Measurements from ENCODE around the gene CIB1.

The CIB1 gene

DNA sequence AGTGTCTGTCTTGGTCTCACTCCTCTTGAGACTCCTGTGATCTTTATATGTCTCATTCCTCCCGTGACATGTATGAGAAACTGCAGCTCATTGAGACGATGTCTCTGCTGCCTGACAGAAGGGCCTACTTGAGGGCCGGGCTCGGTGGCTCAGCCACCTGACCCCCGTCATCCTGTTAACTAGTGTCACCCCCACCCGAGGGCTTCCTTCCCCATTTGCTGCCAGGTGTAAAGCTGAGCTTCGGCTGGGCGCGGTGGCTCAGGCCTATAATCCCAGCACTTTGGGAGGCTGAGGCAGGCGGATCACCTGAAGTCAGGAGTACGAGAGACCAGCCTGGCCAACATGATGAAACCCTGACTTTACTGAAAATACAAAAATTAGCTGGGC is 19.9 kb downstream of the CIB1 start:
- DNase-seq = no peak

DNA sequence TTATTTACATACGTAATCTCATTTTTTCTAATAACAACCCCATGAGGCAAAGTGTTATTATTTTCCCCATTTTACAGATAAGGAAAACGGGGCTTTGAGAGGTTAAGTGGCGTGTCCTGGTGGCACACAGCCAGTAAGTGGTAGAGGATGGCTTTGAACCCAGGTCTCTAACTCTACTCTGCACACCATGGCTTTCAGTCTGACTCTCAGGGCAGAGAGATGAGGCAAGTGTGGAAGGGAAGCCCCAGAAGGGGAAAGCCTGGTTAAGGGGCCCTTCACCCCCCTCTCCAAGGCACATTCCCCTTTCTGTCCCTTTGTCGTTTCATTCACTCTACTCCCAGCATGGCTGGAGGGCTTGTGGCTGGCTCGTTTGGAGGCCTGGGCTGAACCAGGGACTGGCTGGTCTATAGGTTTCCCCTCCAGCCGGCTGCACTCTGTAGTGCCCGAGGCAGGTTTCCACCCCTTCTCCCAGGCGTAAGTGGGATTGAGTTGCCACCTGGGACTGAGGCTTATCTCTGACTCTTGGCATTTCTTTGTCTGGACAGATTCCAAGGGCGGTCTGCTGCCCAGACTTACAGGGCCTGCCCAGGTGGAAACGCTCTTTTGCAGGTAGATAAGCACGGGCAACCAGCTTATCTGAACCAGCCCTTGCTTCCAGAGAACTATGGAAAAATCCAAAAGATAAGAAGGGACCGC is 20.5 kb downstream of the CIB1 start:
- no peak for DNase-seq

DNA sequence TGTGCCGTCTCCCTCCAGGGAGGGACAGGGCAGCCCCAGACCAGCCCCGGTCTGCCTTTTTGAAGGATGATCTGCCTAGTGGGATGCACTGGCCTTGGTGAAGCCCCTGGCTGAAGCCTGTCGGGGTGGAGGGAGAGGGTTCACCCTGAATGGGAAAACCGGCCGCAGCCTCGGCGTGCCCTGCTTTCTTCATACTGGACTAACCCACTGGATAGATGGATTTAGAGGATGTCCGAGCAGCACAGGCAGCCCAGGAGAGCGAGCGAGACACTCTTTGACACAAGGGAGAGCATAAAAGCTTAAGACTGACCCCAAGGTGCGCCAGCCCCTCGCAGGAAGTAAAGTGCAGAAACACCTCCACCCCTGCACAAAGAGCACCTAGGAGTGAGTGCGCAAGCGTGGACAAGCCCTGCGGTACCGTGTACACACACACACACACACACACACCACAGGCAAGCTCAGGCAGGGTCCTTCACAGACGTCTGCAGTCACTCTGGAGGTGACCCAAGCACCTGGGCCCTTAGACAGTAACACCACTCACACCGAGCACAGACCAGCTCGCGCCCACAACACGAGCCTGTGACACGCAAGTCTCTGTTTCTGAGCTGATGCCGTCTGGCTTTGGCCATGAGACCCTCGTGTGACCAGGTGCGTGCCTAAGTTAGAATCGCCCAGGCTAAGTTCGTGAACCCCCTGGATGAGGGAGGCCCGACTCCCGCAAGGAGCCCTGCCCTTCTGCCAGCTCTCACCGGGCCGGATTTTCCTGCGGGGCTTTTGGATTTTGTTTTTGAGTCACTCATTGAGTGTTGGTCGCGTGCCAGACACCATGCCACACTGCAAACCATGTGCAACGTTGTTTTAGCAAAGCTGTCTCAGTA is 21.3 kb downstream of the CIB1 start:
- no peak for DNase-seq

DNA sequence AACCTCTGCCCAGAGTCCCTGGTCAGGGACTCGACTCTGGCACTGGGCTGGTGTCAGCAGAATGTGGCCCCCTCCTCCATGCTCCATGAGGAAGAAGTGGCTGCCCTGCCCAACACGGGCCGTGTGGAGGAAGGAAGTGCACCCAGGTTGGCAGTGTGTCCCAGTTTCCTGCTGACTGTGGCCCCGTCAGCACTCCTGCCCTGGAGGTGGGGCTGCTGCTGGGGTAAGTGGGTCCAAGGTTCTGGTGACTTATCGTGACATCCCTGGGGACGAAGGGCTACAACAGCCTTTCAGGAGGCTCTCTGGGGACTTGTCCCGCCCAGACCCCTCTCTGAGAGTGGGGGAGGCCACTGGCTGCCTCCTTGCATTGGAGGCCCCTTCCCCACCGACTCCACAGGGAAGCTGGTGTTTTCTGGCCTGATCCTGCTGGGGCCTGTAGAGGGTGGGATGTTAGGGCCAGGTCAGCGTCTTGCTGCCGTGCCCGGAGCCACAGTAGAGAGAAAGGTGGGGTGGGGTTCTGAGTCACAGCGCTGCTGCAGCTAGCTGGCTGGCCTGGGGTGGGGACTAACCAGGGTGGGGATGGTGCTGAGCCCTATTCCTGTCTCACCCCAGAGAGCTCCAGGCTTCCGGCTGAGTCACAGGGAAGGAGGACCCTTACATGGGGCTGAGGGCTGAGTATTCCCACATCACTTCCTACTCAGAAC is 22.1 kb downstream of the CIB1 start:
- DNase-seq = no peak

DNA sequence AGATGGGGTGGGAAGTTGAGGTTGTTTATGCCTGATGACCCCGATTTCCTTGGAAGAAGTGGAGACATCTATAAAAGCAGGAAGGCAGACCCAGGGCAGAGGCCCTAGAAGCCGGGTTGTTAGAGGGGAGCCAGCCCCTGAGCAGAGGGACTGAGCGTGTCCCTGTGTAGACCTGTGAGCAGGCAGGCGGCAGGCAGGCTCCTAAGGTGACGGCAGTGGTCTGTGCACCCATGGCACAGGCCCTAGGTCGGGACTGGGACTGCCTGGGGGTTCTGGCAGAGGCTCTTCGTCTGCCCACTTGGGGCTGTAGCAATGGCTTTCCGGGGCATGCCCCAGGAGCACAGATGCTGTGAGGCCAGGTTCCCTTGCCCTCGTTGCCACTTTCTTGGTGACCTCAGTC is 22.7 kb downstream of the CIB1 start:
- no peak for DNase-seq

DNA sequence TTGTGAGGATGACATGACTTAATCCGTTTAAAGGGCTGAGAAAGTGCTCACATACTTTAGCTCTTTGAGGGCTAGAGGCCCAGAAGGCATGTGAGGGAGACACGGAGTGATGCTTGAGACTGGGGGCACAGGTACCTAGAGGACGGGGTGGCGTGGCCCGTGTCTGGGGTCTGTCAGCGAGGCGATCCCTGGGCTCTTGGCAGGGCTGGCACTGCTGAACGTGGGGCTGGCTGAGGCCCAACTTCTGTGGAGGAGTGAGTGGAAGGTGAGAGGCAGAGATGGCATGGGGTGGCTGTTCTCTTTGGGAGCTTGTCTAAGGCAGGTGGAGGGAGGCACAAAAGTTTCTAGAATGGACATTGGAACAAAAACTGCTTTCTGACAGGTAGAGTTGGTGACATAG is 23.1 kb downstream of the CIB1 start:
- DNase-seq = no peak

DNA sequence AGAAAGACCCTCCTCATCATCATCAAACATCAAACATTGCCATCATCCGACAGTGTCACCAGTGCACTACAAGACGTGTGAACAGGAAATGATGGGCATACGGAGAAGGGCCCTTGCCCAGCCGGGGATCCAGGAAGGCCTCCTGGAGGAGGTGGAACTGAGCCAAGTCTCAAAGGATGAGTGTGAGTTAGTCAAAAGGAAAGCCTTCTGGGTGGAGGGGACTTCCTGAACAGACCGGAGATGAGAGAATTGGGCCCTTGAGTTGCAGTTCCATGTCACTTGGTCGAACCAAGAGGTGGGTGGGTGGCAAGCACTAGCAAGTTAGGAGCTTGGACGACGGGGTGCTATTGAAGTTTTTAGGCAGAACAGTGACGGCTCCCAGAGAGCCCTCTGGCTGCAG is 24.1 kb downstream of the CIB1 start:
- no peak for DNase-seq

DNA sequence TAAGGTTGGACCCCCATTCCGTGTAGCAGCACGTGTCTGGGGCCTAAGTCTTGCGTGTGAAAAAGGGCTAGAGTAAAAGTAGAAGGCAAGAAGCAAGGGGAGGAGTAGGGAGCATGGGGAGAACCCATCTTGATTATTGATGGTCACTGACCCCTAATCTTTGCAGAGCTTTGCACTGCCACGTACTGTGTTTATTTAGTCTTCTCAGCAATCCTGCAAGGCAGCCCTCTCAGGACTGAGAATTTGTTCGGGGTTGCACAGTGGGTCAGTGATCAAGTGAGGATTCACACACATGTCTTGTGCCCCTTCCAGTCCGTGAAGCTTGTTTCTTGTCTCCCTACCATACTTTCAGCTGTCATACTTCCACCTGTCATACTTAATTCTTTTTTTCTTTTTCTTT is 25.4 kb downstream of the CIB1 start:
- no peak for DNase-seq

DNA sequence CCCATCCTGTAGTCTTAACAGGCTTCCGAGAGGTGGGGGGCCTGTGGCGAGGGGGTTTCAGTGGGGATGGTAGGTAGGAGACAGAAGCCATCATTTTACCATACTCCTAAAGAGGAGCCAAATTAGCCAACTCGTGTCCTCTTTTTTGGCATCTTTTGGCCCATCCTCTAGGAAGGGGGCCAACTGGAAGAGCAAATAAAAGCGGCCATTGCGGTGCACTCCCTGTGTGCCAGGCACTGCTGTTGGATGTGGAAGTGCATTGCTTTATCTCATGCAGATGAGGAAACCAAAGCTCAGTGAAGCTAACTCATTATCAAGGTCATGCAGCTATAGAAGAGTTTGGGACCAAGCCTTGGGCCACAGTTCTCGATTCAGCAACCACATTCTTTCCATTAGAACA is 26.5 kb downstream of the CIB1 start:
- no peak for DNase-seq

DNA sequence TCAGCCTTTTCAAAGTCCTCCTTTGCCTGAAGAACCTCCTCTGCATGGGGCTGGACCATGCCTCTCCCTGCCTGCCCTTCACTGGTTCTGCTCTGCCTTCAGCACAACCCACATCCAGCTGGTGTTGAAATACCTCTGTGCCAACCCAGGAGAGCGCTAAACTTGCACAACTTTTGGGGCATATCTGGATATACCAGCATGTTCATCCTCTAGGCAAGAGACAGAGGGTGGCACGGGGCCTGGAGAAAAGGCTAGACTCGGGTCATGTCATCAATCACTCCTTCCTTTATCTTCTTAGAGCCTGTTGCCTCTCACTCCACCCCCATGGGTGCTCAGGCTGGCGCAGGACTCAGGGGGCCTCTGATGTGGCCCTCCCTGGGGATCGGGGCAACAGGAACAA is 27.9 kb downstream of the CIB1 start:
- DNase-seq = no peak

DNA sequence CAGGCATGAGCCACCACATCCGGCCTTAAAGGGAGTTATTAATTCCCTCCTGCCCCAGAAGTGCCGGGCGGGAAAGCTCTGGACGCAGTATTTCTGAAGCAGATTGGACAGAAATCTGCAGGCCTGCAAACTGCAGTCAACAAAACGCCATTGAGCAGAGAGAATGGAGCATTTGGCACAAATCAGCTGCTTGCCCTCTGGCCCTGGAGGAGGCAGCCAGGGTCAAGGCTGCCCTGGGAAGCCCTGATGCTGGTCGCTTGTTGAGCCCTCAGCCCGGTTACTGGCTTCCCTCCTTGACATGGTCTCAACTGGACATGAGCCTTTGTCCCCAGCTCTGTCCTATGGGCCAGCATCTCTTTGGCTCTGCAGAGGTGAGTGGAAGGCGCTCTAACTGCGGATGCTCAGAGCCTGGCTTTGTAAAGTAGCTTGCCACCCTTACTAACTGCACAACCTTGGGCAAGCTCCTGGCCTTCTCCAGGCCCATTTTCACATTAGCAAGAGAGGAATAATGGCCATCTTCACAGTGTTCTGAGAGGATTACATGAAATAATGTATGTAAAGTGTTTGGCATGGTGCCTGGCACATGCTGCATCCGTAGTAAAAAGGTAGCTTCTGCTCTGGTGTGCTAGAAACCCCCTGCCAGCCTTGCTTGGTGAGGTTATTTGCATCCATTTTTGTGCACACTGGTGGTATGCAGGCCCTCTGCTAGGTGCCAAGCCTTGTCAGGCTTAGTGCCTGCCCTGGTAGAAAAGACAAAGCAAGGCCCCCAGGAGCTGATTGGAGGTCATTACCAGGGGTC is 28.5 kb downstream of the CIB1 start:
- no peak for DNase-seq

DNA sequence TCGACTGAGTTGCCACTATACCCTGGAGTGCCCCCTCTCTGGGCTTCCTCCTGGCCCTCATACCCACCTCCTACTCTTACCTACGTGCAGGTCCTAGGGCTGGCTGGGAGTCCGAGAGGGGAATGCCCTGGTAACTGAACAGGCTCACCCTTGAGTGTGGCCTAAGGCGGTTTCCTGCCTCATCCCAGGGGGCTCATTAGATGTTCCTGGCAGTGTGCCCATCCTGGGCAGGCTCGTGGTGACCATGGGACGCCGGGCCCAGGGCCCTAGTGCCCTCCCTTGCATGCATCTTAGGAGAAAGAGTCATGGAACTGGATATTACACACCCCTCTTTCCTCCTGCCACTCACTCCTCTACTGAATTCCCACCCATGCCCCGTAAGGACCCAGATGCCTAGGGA is 29.8 kb downstream of the CIB1 start:
- no peak for DNase-seq

DNA sequence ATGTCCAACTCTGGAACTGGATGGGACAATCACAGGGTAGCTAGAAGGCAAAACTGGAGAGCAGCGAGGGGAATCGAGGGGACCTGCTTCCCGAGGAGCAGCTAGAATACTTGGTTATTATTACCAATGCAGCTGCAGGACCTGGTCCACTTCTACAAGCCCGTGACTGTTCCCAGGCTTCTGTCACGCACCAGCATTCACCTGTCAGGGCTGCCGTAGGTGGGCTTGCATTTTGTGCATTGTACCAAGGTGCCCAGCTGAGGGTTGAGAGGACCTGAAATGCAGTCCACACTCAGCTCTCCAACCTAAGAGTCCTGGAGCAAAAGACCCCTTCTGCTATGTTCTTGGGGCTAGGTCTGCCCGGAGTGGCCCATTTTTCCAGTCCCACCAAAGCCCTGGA is 30.3 kb downstream of the CIB1 start:
- DNase-seq = no peak

DNA sequence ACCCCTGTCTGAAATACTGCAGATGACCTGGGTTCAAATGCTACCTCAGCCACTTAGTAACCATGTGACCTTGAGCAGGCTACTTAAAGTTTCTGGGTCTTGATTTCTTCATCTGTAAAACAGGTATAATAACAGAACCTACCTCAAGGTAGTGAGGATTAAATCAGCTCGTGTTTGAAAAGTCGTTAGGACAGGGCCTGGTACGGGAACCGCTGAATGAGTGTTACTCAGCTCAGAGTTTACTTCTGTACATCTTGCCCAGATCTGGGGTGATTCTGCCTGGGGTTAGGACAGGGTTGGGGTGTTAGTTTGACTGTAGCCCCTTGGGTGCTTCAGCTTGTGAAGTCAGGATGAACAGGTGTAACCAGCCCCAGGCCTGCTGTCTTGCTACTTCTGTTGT is 30.8 kb downstream of the CIB1 start:
- no peak for DNase-seq

DNA sequence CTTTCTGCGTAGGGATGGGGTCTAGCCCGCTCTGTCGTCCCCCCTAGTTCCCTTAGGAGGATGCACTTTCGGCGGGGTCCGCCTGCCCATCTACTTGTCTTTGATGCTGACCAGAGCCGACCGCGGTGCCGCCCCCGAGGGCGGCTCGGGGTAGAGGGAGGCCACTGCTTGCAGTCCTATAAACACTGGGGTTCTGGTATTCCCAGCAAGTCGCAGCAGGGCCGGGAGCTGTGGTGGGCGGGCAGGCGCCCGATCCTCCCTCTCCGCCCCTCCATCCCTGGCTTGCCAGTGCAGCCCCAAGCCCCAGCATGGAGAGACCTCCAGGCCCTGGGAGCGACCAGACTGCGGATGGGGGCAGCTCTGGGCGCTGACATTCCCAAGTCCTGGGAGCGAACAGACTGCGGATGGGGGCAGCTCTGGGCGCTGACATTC is 31.8 kb downstream of the CIB1 start:
- no peak for DNase-seq

DNA sequence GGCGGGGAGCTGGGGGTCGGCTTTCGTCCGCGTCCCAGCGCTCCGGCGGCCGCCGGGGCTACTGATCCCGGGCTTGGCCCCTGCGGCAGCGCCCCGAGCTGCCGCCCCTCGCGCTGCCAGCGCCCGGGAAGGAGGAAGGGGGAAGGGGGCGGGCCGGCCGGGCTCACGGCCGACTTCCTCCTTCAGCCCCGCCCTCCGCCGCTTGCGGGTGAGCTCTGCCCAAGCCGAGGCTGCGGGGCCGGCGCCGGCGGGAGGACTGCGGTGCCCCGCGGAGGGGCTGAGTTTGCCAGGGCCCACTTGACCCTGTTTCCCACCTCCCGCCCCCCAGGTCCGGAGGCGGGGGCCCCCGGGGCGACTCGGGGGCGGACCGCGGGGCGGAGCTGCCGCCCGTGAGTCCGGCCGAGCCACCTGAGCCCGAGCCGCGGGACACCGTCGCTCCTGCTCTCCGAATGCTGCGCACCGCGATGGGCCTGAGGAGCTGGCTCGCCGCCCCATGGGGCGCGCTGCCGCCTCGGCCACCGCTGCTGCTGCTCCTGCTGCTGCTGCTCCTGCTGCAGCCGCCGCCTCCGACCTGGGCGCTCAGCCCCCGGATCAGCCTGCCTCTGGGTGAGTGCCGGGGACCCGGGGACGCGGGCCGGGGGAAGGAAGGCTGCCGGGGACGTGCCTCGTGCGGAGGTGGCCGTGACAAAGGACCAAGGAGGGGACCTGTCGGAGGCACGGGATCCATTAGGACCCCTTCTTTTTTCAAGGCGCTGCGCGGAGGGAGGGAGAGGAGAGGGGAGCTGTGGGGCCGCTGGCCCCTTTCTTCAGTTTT is 32.4 kb downstream of the CIB1 start, which contains the start of gene SEMA4B:
SEMA4B (plus strand) TSS at position 201 of the 814 bp plus-strand sequence; CDS start at position 450, 249 bp downstream.
- peak; percentile 76 to 80 for DNase-seq

DNA sequence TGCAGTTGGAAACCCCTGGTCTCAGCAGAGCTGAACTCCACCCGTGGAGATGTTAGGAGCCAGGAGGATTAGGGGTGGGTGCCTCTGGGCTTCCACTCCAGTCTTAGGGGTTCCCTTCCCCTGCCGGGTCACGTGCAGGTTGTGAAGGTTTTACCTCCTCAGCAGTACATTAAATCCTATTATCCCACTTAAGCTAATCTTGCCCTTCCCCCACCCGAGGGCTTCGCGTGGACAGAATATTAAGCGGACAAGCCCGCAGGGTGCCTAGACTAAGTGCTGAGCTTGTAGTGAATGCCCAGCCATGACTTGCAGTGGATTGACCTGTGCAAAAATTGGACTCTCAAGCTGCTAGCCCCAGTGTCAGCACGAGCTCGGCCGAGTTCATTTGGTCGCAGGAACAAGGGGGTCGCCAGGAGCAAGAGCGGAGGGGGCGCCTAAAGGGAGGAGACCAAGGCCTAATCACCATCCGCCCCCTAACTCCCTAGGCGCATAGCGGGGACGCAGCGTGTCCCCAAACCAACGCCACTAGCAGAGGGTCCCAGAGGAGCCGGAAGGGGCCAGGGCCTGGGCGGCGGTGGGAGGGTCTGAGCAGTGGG is 33.1 kb downstream of the CIB1 start:
- DNase-seq = no peak

DNA sequence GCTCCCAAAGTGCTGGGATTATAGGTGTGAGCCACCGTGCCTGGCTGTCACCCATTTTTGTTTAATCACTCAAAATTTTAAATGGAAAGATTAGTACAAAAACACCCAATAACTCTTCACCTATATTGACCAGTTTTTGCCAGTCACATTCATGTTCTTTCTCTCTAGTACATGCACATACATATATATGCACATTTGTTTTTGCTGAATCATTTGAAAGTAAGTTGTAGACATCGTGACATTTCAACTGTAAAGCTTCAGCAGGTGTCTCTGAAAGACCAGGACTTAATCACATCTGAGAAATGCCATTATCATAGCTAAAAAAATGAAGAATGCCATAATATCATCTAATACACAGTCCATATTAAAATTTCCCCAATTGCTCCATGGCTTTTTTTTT is 39.1 kb downstream of the CIB1 start:
- no peak for DNase-seq

DNA sequence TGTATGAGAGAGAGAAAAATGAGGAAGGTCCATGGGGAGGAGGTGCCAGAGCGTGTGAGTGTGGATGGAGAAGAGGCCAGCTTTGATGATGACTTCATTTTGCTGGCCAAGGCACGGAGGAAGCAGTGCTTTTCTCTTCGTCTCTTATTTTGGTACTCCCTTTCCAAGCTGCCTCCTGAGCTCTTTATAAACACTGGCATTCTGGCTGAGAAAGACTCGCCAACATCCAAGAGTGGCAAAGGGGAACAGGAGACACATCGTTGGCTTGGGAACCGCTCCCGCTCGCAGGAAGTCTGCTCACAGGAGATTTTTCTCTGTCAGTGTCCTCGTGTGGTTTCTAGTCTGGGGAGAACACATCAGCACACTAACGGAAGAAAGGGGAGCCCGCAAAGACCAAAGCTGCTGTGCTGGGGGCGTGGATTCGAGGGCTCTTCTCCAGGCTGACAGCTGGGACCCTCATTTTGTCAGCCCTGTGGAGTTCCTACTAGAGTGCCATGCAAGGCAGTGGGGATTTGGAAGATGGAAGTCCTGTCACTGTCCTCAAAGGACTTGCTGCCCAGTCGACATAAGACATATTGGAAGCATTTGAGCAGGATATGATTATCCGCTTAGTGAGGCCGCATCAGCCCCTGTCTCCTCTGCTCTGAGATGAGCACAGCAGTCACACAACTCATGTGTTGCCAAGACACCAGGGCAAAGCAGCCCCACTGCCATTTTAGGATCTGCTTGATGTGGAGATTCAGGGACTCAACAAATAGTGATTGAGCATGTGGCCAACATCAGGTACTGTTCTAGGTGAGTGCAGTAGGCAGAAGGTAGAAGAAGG is 40.6 kb downstream of the CIB1 start:
- no peak for DNase-seq

DNA sequence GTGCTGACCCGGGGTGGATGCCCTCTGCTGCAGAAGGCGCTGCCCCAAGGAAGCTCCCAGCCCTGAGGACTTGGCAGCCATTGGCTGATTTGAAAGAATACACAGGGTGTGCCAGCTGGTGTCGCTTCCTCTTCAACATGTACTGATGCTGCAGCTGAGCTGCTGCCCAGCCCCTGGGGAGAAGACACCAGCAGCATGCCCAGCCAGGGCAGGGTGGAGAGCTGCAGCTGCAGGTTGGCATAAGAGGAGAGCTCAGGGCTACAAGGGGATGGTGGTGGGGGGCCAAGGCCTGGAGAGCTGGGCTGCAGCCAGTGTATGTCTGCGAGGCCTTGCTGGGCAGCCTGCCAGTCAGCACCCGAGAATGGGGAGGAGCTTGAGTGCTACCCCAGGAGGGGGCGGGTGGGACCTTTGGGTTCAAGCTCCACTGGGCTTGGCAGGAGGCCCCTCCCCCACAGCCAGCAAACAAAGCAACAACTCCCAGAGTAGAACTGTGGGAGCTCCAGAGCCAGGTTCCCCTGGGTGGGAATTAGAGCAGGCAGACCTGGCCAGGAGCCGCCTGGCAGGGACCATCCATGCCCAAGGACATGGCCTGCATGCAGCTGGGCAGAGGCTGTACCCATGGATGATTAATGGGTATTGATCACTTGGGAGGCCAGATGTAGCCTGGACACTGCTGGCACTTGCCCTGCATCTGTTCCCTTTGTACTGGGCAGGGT is 41.8 kb downstream of the CIB1 start:
- peak; percentile 34 to 37 for DNase-seq
